GM12892 (cell line): ENCODE measurements around the gene SUPT3H.

Source experiments
- POLR2A ChIP-seq: IDR thresholded peaks from 2 replicates; pipeline ENCODE4 v1.6.1; 2011; ENCODE audit warnings: low read depth, low read length, control low read depth
- POLR2AphosphoS5 ChIP-seq: IDR thresholded peaks from 2 replicates; pipeline ENCODE4 v1.6.1; 2011; ENCODE audit warnings: low read depth, low read length, control low read depth

GRCh38 chr6:44800784-44801592 is 576.7 kb downstream of the SUPT3H start:
- TF ChIP-seq POLR2A, result no peak
- no peak for TF ChIP-seq POLR2AphosphoS5
